ENCODE results near the gene PARM1.

- TF ChIP-seq, protein P1, sequence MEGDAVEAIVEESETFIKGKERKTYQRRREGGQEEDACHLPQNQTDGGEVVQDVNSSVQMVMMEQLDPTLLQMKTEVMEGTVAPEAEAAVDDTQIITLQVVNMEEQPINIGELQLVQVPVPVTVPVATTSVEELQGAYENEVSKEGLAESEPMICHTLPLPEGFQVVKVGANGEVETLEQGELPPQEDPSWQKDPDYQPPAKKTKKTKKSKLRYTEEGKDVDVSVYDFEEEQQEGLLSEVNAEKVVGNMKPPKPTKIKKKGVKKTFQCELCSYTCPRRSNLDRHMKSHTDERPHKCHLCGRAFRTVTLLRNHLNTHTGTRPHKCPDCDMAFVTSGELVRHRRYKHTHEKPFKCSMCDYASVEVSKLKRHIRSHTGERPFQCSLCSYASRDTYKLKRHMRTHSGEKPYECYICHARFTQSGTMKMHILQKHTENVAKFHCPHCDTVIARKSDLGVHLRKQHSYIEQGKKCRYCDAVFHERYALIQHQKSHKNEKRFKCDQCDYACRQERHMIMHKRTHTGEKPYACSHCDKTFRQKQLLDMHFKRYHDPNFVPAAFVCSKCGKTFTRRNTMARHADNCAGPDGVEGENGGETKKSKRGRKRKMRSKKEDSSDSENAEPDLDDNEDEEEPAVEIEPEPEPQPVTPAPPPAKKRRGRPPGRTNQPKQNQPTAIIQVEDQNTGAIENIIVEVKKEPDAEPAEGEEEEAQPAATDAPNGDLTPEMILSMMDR (IDR thresholded peaks at IDR 0.05; ENCODE audit: insufficient read depth, low read length): no peak
- no peak for TF ChIP-seq POLR2AphosphoS5 (IDR thresholded peaks at IDR 0.05; ENCODE audit: low read depth)
- no peak for TF ChIP-seq REST (IDR thresholded peaks at IDR 0.05; ENCODE audit: insufficient replicate concordance, low read depth)
Measured at GRCh38 chr4:74990276-74990875, 57.5 kb downstream of the PARM1 start.
